ENCODE results near the gene MYMX. TPM values are rescaled to one million over a fixed set of nuclear protein-coding genes. Genes with fewer than 3 reads are reported as not detected.

The MYMX gene
- total RNA-seq, 1 experiment from 2014 or later, result not detected

DNA sequence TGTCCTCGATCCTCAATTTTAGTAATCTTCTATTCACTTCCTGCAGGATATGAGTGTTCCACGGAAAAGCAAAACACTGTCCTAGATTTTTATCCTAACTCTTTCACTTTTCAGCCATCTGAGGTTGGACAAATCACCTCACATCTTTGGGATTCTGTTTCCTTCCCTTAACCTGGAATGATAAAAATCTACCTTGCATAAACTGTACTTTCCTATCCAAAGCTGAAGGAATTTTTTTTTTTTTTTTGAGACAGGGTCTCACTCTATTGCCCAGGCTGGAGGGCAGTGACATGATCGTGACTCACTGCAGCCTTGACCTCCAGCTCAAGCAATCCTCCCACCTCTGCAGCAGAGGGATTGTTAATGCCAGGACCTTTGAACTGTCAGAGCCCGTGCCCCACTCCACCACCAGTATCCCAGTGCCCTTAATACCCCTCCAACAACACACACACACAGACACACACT lies 37.6 kb upstream of the MYMX start:
- H3K9me2 ChIP-seq (ENCODE audit: insufficient read depth), result no peaks in the 10 kb centered on the region
- no peaks in the 10 kb centered on the region for H3K9me3 ChIP-seq (ENCODE audit: control insufficient read depth in 1 of 2, insufficient read depth in 1 of 2, low read depth in 1 of 2, low read length in 2 of 2)
- no peak overlapping the region for H3K4me2 ChIP-seq (ENCODE audit: low read length)
- peaks cover 0 to 12% of the 10 kb centered on the region in 2 experiments; a peak in 1 of 4 replicates for H3K4me1 ChIP-seq (ENCODE audit: control insufficient read depth in 1 of 2, insufficient read depth in 2 of 2, low read length in 2 of 2)
- intact Hi-C loops (cut with micrococcal nuclease), result no loop called here
- H3K9ac ChIP-seq (ENCODE audit: low read length), result no peak overlapping the region
- no peak overlapping the region for H3K4me3 ChIP-seq (replicated peaks in 1 of 2; ENCODE audit: low read depth in 1 of 2, low read length in 2 of 2)
- POLR2A ChIA-PET, result interaction anchor here (0.9 kb wide), 1 partner anchor 18 kb away, joined by 3 read pairs; no protein-coding TSS in a partner anchor
- ATAC-seq, result no peak
- H3K79me2 ChIP-seq (ENCODE audit: insufficient read depth, low read length), result no peaks in the 10 kb centered on the region
- no TSS peak for BruUV-seq (replicated peaks)
- H3K27ac ChIP-seq (ENCODE audit: low read depth, low read length), result no peak overlapping the region
- TF ChIP-seq JUND (IDR thresholded peaks at IDR 0.05) (no peak), ZBTB33 (IDR thresholded peaks at IDR 0.05; ENCODE audit: extremely low read depth, insufficient replicate concordance, low read length) (no peak), EZH2 (IDR thresholded peaks at IDR 0.05) (no peak), POLR2A (IDR thresholded peaks at IDR 0.05; ENCODE audit: borderline replicate concordance, extremely low read depth, insufficient read depth, insufficient read length) (no peak), ZNF274 (IDR thresholded peaks at IDR 0.05; ENCODE audit: low read depth, low read length) (no peak), SP1 (IDR thresholded peaks at IDR 0.05; ENCODE audit: low read depth) (no peak), EZH2phosphoT487 (IDR thresholded peaks at IDR 0.05; ENCODE audit: borderline replicate concordance) (no peak), FOSL1 (IDR thresholded peaks at IDR 0.05; ENCODE audit: low read depth) (no peak), EGR1 (IDR thresholded peaks at IDR 0.05; ENCODE audit: low read depth) (no peak), CTCF (IDR thresholded peaks at IDR 0.05 in 2 of 3, conservative IDR thresholded peaks at IDR 0.05 in 1 of 3; ENCODE audit: borderline replicate concordance in 1 of 3, insufficient read depth in 1 of 3, low read depth in 2 of 3, low read length in 2 of 3) (no peak), TCF7L2 (IDR thresholded peaks at IDR 0.05; ENCODE audit: borderline replicate concordance, extremely low read depth, insufficient read depth, insufficient read length) (no peak)
- TF ChIP-seq, protein P1, sequence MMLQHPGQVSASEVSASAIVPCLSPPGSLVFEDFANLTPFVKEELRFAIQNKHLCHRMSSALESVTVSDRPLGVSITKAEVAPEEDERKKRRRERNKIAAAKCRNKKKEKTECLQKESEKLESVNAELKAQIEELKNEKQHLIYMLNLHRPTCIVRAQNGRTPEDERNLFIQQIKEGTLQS (IDR thresholded peaks at IDR 0.05), result no peak
- H3K27me3 ChIP-seq (ENCODE audit: insufficient read depth, low read length), result no peaks in the 10 kb centered on the region
- RAD21 ChIA-PET (ENCODE audit: low non-redundant PET in 1 of 2, low total read pairs in 2 of 2, uncharacterized antibody in 2 of 2, unreplicated experiment in 2 of 2), result interaction anchor here in 1 of 2 experiments (0.7 kb wide), 1 partner anchor 52 kb away, joined by 3 read pairs; no protein-coding TSS in a partner anchor
- no peak for DNase-seq (ENCODE audit: low read depth, low spot score)
- H4K20me1 ChIP-seq (ENCODE audit: insufficient read depth), result no peaks in the 10 kb centered on the region
- CTCF ChIA-PET, result no interaction called here
- no peaks in the 10 kb centered on the region for H3K36me3 ChIP-seq (ENCODE audit: control insufficient read depth in 1 of 2, insufficient read depth in 2 of 2, low read length in 2 of 2)
- no peak overlapping the region for H2AFZ ChIP-seq (ENCODE audit: low read depth, low read length, poor library complexity, severe bottlenecking)
